Choroid plexus epithelial cell (primary cell): ENCODE data around the gene SUMO1.

ENCODE experiments used
- DNase-seq: peaks from one replicate; pipeline ENCODE4 v3.0.0-alpha.2; 2010; ENCODE audit warnings: low read depth
- H3K4me3 ChIP-seq: 2 replicates; pipeline ENCODE4 v1.5.1; 2011; ENCODE audit warnings: low read depth, mild to moderate bottlenecking, control low read depth, low read length, moderate library complexity
- TF ChIP-seq, protein P1 (sequence below): conservative IDR thresholded peaks from 2 replicates; pipeline ENCODE4 v1.5.1; 2011; ENCODE audit warnings: low read depth, mild to moderate bottlenecking, control low read depth, inconsistent platforms, low read length, moderate library complexity

Gene SUMO1

GRCh38 chr2:202194418-202194817 is 44.0 kb downstream of the SUMO1 start:
- no peak for DNase-seq
- no peak overlapping the region for H3K4me3 ChIP-seq
- TF ChIP-seq, protein P1, sequence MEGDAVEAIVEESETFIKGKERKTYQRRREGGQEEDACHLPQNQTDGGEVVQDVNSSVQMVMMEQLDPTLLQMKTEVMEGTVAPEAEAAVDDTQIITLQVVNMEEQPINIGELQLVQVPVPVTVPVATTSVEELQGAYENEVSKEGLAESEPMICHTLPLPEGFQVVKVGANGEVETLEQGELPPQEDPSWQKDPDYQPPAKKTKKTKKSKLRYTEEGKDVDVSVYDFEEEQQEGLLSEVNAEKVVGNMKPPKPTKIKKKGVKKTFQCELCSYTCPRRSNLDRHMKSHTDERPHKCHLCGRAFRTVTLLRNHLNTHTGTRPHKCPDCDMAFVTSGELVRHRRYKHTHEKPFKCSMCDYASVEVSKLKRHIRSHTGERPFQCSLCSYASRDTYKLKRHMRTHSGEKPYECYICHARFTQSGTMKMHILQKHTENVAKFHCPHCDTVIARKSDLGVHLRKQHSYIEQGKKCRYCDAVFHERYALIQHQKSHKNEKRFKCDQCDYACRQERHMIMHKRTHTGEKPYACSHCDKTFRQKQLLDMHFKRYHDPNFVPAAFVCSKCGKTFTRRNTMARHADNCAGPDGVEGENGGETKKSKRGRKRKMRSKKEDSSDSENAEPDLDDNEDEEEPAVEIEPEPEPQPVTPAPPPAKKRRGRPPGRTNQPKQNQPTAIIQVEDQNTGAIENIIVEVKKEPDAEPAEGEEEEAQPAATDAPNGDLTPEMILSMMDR, result no peak

DNA sequence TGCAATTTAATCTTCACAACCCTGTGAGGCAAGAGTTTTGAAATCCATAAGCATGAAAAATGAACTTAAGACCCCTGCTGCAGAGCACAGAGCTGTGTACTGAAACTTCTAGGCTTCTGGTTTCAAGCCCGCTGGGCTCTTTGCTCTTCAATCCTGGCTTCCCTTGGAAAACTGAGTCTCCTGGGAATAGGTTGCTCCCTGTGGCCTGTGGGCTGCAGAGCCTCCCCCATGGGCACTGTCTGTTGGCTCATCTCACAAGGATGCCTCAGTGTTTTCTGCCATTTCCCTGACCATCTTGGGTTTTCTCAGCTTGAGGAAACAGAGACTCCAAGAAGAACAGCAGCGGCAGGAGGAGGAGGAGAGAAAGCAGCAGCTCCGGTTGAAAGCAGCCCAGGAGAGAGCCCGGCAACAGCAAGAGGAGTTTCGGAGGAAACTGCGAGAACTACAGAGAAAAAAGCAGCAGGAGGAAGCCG is 44.5 kb downstream of the SUMO1 start:
- H3K4me3 ChIP-seq, result no peak overlapping the region
- TF ChIP-seq, protein P1, result no peak
- peak; percentile 52 for DNase-seq

DNA sequence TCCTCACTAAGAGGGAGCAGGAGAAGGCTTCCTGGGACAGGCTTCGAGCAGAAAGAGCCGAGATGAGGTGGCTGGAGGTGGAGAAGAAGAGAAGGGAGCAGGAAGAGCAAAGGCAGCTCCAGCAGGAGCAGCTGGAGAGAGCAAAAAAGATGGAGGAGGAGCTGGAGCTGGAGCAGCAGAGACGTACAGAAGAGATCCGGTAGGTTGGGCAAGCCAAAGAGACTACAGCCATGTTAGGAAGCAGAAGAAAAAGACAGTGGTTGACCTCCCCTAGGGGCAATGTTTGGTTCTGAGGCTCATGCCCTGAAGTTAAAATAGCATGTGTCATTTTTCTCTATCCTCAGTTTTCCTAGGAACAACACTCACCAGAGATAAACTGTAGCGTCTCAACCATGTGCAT is 45.1 kb downstream of the SUMO1 start:
- TF ChIP-seq, protein P1, result no peak
- DNase-seq, result no peak
- no peak overlapping the region for H3K4me3 ChIP-seq

- DNase-seq, result no peak
Measured at GRCh38 chr2:202187570-202187969, 50.8 kb downstream of the SUMO1 start.

DNA sequence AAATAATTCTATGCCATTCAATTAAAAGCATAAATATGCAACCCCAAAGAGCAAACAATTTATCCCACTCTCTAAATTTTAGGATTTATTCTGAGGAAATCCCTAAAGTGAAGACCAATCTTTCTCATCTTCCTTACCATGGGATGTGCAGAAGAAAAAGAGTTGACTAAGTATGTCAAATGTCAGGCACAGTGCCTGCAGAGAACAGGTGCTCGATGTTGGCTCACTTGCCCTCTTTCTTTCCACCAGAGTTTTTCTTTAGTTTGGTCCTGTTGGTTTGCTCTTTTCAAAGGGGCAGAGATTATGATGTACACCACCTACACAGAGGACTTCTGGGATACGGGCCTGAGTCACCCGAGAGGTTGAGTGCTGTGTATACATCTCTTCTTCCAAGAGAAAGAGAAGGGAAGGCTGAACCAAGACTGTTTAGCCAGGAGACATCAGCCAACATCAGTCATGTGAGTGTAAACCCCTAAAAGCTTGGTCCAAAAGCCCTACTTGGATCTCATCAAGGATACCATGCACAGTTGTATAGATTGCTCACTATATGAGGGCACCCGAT is 51.7 kb downstream of the SUMO1 start:
- H3K4me3 ChIP-seq, result no peak overlapping the region
- TF ChIP-seq, protein P1, result no peak
- DNase-seq, result no peak

More at GRCh38 chr2:202187570-202187969, 50.8 kb downstream of the SUMO1 start:
- TF ChIP-seq, protein P1, result no peak
- no peak overlapping the region for H3K4me3 ChIP-seq

- no peak overlapping the region for H3K4me3 ChIP-seq
- TF ChIP-seq, protein P1, result no peak
- no peak for DNase-seq
Measured at GRCh38 chr2:202185156-202185555, 53.2 kb downstream of the SUMO1 start.

DNA sequence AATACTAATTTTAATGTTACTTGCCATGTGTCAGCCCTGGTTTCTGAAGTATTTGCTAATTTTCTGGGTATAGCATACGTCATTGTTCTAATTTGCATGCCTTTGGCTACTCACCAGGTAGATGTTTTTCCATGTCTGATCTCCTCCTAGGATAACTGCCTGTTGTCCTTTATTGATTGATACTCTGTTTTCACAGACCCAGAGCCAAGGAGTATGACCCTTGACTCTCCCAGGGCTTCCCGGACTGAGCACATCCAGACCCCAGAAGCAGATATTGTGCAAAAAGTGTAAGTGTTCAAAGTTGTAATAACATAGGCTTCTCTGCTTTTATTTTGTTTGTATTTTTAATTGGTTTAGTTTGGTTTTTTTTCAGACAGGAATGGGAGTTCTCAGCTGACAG is 53.8 kb downstream of the SUMO1 start:
- H3K4me3 ChIP-seq, result no peak overlapping the region
- no peak for DNase-seq
- TF ChIP-seq, protein P1, result no peak
